ENCODE measurements around the gene KCNA3. TPM values are rescaled to one million over a fixed set of nuclear protein-coding genes. Genes with fewer than 3 reads are reported as not detected.
"Not testable (repeated sequence)": the region's sequence is repeated elsewhere in the genome, so short reads cannot be mapped to it uniquely, and the experiment has no call there.

Gene KCNA3
- total RNA-seq, 1 donor from 2014 or later = 38.1 TPM

- DNase-seq (ENCODE audit: low spot score) = no peak
- intact Hi-C loops (cut with micrococcal nuclease) = no loop called here
- Mint-ChIP-seq H3K4me1 (ENCODE audit: low read depth) (peaks cover 62% of the 10 kb centered on the region), H3K27me3 (ENCODE audit: insufficient read depth) (no peaks in the 10 kb centered on the region), H3K36me3 (ENCODE audit: low read depth) (peaks cover 40% of the 10 kb centered on the region), H3K4me3 (peak overlapping the region; percentile 69), H3K27ac (peak overlapping the region; percentile 10), H3K9me3 (peaks cover 4% of the 10 kb centered on the region)
These were observed 486 bp upstream of the KCNA3 start for GRCh38 chr1:110675060-110675791.

GRCh38 chr1:110673805-110674336 lies 869 bp downstream of the KCNA3 start:
- no peaks in the 10 kb centered on the region for H3K27me3 Mint-ChIP-seq (ENCODE audit: insufficient read depth)
- peak overlapping the region; percentile 92 for H3K27ac Mint-ChIP-seq
- peak; percentile 9 for DNase-seq (ENCODE audit: low spot score)
- H3K36me3 Mint-ChIP-seq (ENCODE audit: low read depth) = peaks cover 38% of the 10 kb centered on the region
- peaks cover 4% of the 10 kb centered on the region for H3K9me3 Mint-ChIP-seq
- H3K4me3 Mint-ChIP-seq = peak overlapping the region; percentile 100
- peaks cover 67% of the 10 kb centered on the region for H3K4me1 Mint-ChIP-seq (ENCODE audit: low read depth)
- intact Hi-C loops (cut with micrococcal nuclease) = loop anchor here (2.0 to 5.0 kb wide), 4 partner anchors 53 to 468 kb away; partner anchors contain the start of genes CEPT1, DRAM2, LRIF1 and RBM15

GRCh38 chr1:110673197-110673701 lies 1.5 kb downstream of the KCNA3 start:
- Mint-ChIP-seq H3K27ac (peak overlapping the region; percentile 92), H3K36me3 (ENCODE audit: low read depth) (peaks cover 38% of the 10 kb centered on the region)

GRCh38 chr1:110672753-110673108 lies 2.0 kb downstream of the KCNA3 start:
- peaks cover 36% of the 10 kb centered on the region for H3K36me3 Mint-ChIP-seq (ENCODE audit: low read depth)
- no peaks in the 10 kb centered on the region for H3K9me3 Mint-ChIP-seq
- peak overlapping the region; percentile 92 for H3K27ac Mint-ChIP-seq
- intact Hi-C loops (cut with micrococcal nuclease) = loop anchor here (1.0 to 5.0 kb wide), 12 partner anchors 25 to 470 kb away; partner anchors contain the start of genes CEPT1, DRAM2, LRIF1 and RBM15
- H3K27me3 Mint-ChIP-seq (ENCODE audit: insufficient read depth) = no peaks in the 10 kb centered on the region
- H3K4me1 Mint-ChIP-seq (ENCODE audit: low read depth) = peaks cover 59% of the 10 kb centered on the region
- DNase-seq (ENCODE audit: low spot score) = peak; percentile 40
- H3K4me3 Mint-ChIP-seq = peak overlapping the region; percentile 100

More at GRCh38 chr1:110673197-110673701, 1.5 kb downstream of the KCNA3 start:
- Mint-ChIP-seq H3K4me3 (peak overlapping the region; percentile 100), H3K27me3 (ENCODE audit: insufficient read depth) (no peaks in the 10 kb centered on the region), H3K4me1 (ENCODE audit: low read depth) (peaks cover 64% of the 10 kb centered on the region), H3K9me3 (no peaks in the 10 kb centered on the region)
- no peak for DNase-seq (ENCODE audit: low spot score)
- intact Hi-C loops (cut with micrococcal nuclease) = loop anchor here (2.0 to 5.0 kb wide), 4 partner anchors 54 to 469 kb away; partner anchors contain the start of genes CEPT1, DRAM2, LRIF1 and RBM15

GRCh38 chr1:110672001-110672752 lies 2.6 kb downstream of the KCNA3 start:
- peak overlapping the region; percentile 92 for H3K27ac Mint-ChIP-seq
- peak overlapping the region; percentile 100 for H3K4me3 Mint-ChIP-seq
- intact Hi-C loops (cut with micrococcal nuclease) = loop anchor here (1.0 to 5.0 kb wide), 12 partner anchors 25 to 470 kb away; partner anchors contain the start of genes CEPT1, DRAM2, LRIF1 and RBM15
- H3K27me3 Mint-ChIP-seq (ENCODE audit: insufficient read depth) = no peaks in the 10 kb centered on the region
- no peaks in the 10 kb centered on the region for H3K9me3 Mint-ChIP-seq
- peaks cover 39% of the 10 kb centered on the region for H3K36me3 Mint-ChIP-seq (ENCODE audit: low read depth)
- peaks cover 55% of the 10 kb centered on the region for H3K4me1 Mint-ChIP-seq (ENCODE audit: low read depth)
- peak; percentile 82 for DNase-seq (ENCODE audit: low spot score)

GRCh38 chr1:110671361-110671760 lies 3.4 kb downstream of the KCNA3 start:
- no peaks in the 10 kb centered on the region for H3K9me3 Mint-ChIP-seq
- H3K4me3 Mint-ChIP-seq = peak overlapping the region; percentile 100
- H3K36me3 Mint-ChIP-seq (ENCODE audit: low read depth) = peaks cover 39% of the 10 kb centered on the region
- H3K27ac Mint-ChIP-seq = peak overlapping the region; percentile 92
- intact Hi-C loops (cut with micrococcal nuclease) = loop anchor here (5.0 kb wide), 3 partner anchors 56 to 471 kb away; partner anchors contain the start of genes CEPT1, DRAM2 and LRIF1
- H3K27me3 Mint-ChIP-seq (ENCODE audit: insufficient read depth) = no peaks in the 10 kb centered on the region
- H3K4me1 Mint-ChIP-seq (ENCODE audit: low read depth) = peaks cover 46% of the 10 kb centered on the region
- DNase-seq (ENCODE audit: low spot score) = no peak

- DNase-seq (ENCODE audit: low spot score) = no peak
- Mint-ChIP-seq H3K36me3 (ENCODE audit: low read depth) (peaks cover 38% of the 10 kb centered on the region), H3K4me1 (ENCODE audit: low read depth) (peaks cover 34% of the 10 kb centered on the region), H3K27ac (peak overlapping the region; percentile 89), H3K9me3 (no peaks in the 10 kb centered on the region), H3K27me3 (ENCODE audit: insufficient read depth) (no peaks in the 10 kb centered on the region), H3K4me3 (peak overlapping the region; percentile 77)
- intact Hi-C loops (cut with micrococcal nuclease) = loop anchor here (1.0 to 5.0 kb wide), 4 partner anchors 10 to 548 kb away; partner anchors contain the start of gene LAMTOR5
These were observed 6.2 kb downstream of the KCNA3 start for GRCh38 chr1:110668549-110668948.

GRCh38 chr1:110667776-110668175 lies 7.0 kb downstream of the KCNA3 start:
- intact Hi-C loops (cut with micrococcal nuclease) = loop anchor here (1.0 to 5.0 kb wide), 4 partner anchors 9 to 549 kb away; partner anchors contain the start of gene LAMTOR5
- DNase-seq (ENCODE audit: low spot score) = no peak
- Mint-ChIP-seq H3K4me1 (ENCODE audit: low read depth) (peaks cover 36% of the 10 kb centered on the region), H3K36me3 (ENCODE audit: low read depth) (peaks cover 38% of the 10 kb centered on the region), H3K9me3 (no peaks in the 10 kb centered on the region), H3K27me3 (ENCODE audit: insufficient read depth) (no peaks in the 10 kb centered on the region), H3K27ac (peak overlapping the region; percentile 77), H3K4me3 (peak overlapping the region; percentile 79)

- Mint-ChIP-seq H3K4me1 (ENCODE audit: low read depth) (peaks cover 29% of the 10 kb centered on the region), H3K27ac (no peak overlapping the region), H3K4me3 (no peak overlapping the region), H3K36me3 (ENCODE audit: low read depth) (peaks cover 42% of the 10 kb centered on the region), H3K9me3 (no peaks in the 10 kb centered on the region), H3K27me3 (ENCODE audit: insufficient read depth) (no peaks in the 10 kb centered on the region)
- no peak for DNase-seq (ENCODE audit: low spot score)
- intact Hi-C loops (cut with micrococcal nuclease) = no loop called here
These were observed 11.5 kb downstream of the KCNA3 start for GRCh38 chr1:110663241-110663640.

GRCh38 chr1:110659559-110659958 lies 15.2 kb downstream of the KCNA3 start:
- intact Hi-C loops (cut with micrococcal nuclease); H3K27me3 Mint-ChIP-seq (ENCODE audit: insufficient read depth); H3K9me3 Mint-ChIP-seq; H3K4me3 Mint-ChIP-seq; DNase-seq (ENCODE audit: low spot score): not testable (repeated sequence)
- peak overlapping the region; percentile 31 for H3K27ac Mint-ChIP-seq
- H3K36me3 Mint-ChIP-seq (ENCODE audit: low read depth) = peaks cover 52% of the 10 kb centered on the region
- H3K4me1 Mint-ChIP-seq (ENCODE audit: low read depth) = peaks cover 59% of the 10 kb centered on the region

- Mint-ChIP-seq H3K4me1 (ENCODE audit: low read depth) (peaks cover 58% of the 10 kb centered on the region), H3K36me3 (ENCODE audit: low read depth) (peaks cover 51% of the 10 kb centered on the region), H3K27me3 (ENCODE audit: insufficient read depth) (no peaks in the 10 kb centered on the region), H3K4me3 (no peak overlapping the region), H3K9me3 (no peaks in the 10 kb centered on the region), H3K27ac (no peak overlapping the region)
- intact Hi-C loops (cut with micrococcal nuclease) = no loop called here
- DNase-seq (ENCODE audit: low spot score) = no peak
These were observed 17.4 kb downstream of the KCNA3 start for GRCh38 chr1:110657351-110657750.

- Mint-ChIP-seq H3K27me3 (ENCODE audit: insufficient read depth) (no peaks in the 10 kb centered on the region), H3K9me3 (no peaks in the 10 kb centered on the region), H3K36me3 (ENCODE audit: low read depth) (peaks cover 16% of the 10 kb centered on the region), H3K4me1 (ENCODE audit: low read depth) (peaks cover 31% of the 10 kb centered on the region), H3K27ac (peak overlapping the region; percentile 3), H3K4me3 (no peak overlapping the region)
- intact Hi-C loops (cut with micrococcal nuclease) = no loop called here
- no peak for DNase-seq (ENCODE audit: low spot score)
These were observed 24.1 kb downstream of the KCNA3 start for GRCh38 chr1:110650609-110651008.

Data from activated T-helper 1 cell treated with anti-CD3 and anti-CD28 coated beads, Interleukin-12 subunit alpha, Interleukin-12 subunit beta, Interleukin-2, Interleukin-4 antibody, amounts not matched to agents 30 ng/mL and 10 ng/mL and 1 ng/mL, durations not matched to agents 14 hours and 24 hours and 36 hours (primary cell).